HG03442 (cell line): ENCODE measurements around the gene RFX3.

Experiments used
- ATAC-seq: cut with Tn5 transposase; IDR thresholded peaks from one replicate; pipeline ENCODE4 v1.9.1; 2021; ENCODE audit warnings: mild to moderate bottlenecking, moderate library complexity; ENCODE audit not compliant: unreplicated experiment

RFX3 gene

GRCh38 chr9:3478549-3478953 lies 47.2 kb downstream of the RFX3 start:
- peak; percentile 34 for ATAC-seq

GRCh38 chr9:3477236-3477834 lies 48.5 kb downstream of the RFX3 start:
- ATAC-seq = no peak

- ATAC-seq = peak; percentile 22
Measured at GRCh38 chr9:3475300-3476020, 50.3 kb downstream of the RFX3 start.

- ATAC-seq = no peak
Measured at GRCh38 chr9:3474821-3475220, 51.0 kb downstream of the RFX3 start.

- ATAC-seq = no peak
Measured at GRCh38 chr9:3473405-3473804, 52.4 kb downstream of the RFX3 start.

- no peak for ATAC-seq
Measured at GRCh38 chr9:3471883-3472282, 53.9 kb downstream of the RFX3 start.

GRCh38 chr9:3468421-3469205 lies 57.2 kb downstream of the RFX3 start:
- no peak for ATAC-seq

GRCh38 chr9:3467593-3468219 lies 58.1 kb downstream of the RFX3 start:
- peak; percentile 97 for ATAC-seq

- ATAC-seq = no peak
Measured at GRCh38 chr9:3464033-3464638, 61.7 kb downstream of the RFX3 start.

- no peak for ATAC-seq
Measured at GRCh38 chr9:3458806-3459475, 66.9 kb downstream of the RFX3 start.

GRCh38 chr9:3457175-3457574 lies 68.6 kb downstream of the RFX3 start:
- no peak for ATAC-seq

GRCh38 chr9:3455717-3456116 lies 70.1 kb downstream of the RFX3 start:
- ATAC-seq = no peak

GRCh38 chr9:3455094-3455493 lies 70.7 kb downstream of the RFX3 start:
- no peak for ATAC-seq

GRCh38 chr9:3451956-3452355 lies 73.8 kb downstream of the RFX3 start:
- ATAC-seq = no peak

GRCh38 chr9:3447788-3448187 lies 78.0 kb downstream of the RFX3 start:
- no peak for ATAC-seq

GRCh38 chr9:3447143-3447542 lies 78.7 kb downstream of the RFX3 start:
- ATAC-seq = no peak

GRCh38 chr9:3446313-3446712 lies 79.5 kb downstream of the RFX3 start:
- ATAC-seq = no peak

GRCh38 chr9:3444016-3444415 lies 81.8 kb downstream of the RFX3 start:
- ATAC-seq = no peak

GRCh38 chr9:3441197-3441816 lies 84.5 kb downstream of the RFX3 start:
- peak; percentile 89 for ATAC-seq
